Ishikawa (cell line): ENCODE data around the gene CEMIP.

ENCODE experiments used
- CEBPB ChIP-seq: IDR thresholded peaks from 2 replicates; pipeline ENCODE4 v1.6.1; 2012
- CREB1 ChIP-seq: IDR thresholded peaks from 2 replicates; pipeline ENCODE4 v1.6.1; 2012; ENCODE audit warnings: low read depth
- EGR1 ChIP-seq: IDR thresholded peaks from 2 replicates; pipeline ENCODE4 v1.6.1; 2012
- EP300 ChIP-seq: IDR thresholded peaks from 2 replicates; pipeline ENCODE4 v1.6.1; 2012; ENCODE audit warnings: borderline replicate concordance
- FOXM1 ChIP-seq: IDR thresholded peaks from 2 replicates; pipeline ENCODE4 v1.6.1; 2012; ENCODE audit warnings: low read depth, borderline replicate concordance
- NFIC ChIP-seq: IDR thresholded peaks from 2 replicates; pipeline ENCODE4 v1.6.1; 2012
- RAD21 ChIP-seq: IDR thresholded peaks from 2 replicates; pipeline ENCODE4 v1.6.1; 2012; ENCODE audit warnings: low read depth
- TAF1 ChIP-seq: IDR thresholded peaks from 2 replicates; pipeline ENCODE4 v1.6.1; 2012; ENCODE audit warnings: low read depth, mild to moderate bottlenecking
- TCF12 ChIP-seq: IDR thresholded peaks from 2 replicates; pipeline ENCODE4 v1.6.1; 2012; ENCODE audit warnings: low read depth
- TEAD4 ChIP-seq: IDR thresholded peaks from 2 replicates; pipeline ENCODE4 v1.6.1; 2012
- YY1 ChIP-seq: IDR thresholded peaks from 2 replicates; pipeline ENCODE4 v1.6.1; 2012; ENCODE audit warnings: low read depth
- ZBTB7A ChIP-seq: IDR thresholded peaks from 2 replicates; pipeline ENCODE4 v1.6.1; 2012; ENCODE audit warnings: low read depth
- TF ChIP-seq, protein P1 (sequence below): IDR thresholded peaks from 2 replicates; pipeline ENCODE4 v1.6.1; 2012
- TF ChIP-seq, protein P2 (sequence below): IDR thresholded peaks from 2 replicates; pipeline ENCODE4 v1.6.1; 2012; ENCODE audit warnings: low read depth, mild to moderate bottlenecking
- TF ChIP-seq, protein P3 (sequence below): IDR thresholded peaks from 2 replicates; pipeline ENCODE4 v1.6.1; 2012

CEMIP gene

DNA sequence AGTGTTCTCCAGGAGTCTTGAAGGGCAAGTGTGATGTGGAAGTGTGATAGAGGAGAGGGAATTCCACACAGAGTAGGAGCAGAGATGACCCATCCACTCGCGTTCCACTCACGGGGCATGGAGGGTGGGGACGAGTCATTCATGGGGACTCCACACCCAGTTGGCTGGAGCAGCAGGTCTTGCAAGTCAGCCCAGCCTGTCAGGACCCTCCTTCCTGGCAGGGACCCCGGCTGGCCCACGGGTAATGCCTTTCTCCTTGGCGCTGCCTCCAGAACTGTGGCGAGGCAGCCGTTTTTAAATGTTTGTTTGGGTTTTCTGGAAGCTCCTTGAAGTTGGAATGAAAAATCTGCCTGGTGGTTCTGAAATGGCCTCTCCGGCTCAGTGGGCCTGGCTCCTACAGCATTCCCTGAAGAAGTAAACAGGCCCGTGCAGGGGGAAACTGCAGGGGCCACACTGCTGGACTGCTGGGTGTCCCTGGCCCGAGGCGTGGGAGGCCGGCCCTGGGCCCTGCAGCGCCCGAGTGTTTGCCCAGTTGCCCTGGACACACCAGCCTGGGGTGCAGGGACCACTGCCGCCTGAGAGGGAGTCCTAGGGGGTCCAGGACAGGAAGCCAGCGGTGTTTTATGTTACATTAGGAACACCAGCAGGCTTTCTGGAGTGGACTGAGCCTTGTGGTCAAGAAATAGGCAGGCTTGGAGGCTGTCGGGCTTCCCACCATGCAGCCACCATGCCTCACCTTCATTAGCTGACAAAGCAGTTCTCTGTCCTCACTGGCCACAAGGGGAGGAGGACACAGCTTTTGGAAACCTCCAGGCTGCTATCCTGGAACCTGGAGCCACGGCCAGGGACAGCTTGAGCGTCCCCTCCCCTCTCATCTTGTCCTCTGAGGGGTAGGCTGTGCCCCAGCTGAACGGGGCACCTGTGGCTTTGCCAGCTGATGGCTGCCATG lies 61.3 kb downstream of the CEMIP start:
- TF ChIP-seq CREB1 (no peak), FOXM1 (no peak), YY1 (no peak), TAF1 (no peak), TCF12 (no peak), EGR1 (no peak), CEBPB (no peak), EP300 (no peak), TEAD4 (no peak), ZBTB7A (no peak), NFIC (no peak), RAD21 (no peak)
- TF ChIP-seq, protein P1, sequence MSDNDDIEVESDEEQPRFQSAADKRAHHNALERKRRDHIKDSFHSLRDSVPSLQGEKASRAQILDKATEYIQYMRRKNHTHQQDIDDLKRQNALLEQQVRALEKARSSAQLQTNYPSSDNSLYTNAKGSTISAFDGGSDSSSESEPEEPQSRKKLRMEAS: no peak
- TF ChIP-seq, protein P2, sequence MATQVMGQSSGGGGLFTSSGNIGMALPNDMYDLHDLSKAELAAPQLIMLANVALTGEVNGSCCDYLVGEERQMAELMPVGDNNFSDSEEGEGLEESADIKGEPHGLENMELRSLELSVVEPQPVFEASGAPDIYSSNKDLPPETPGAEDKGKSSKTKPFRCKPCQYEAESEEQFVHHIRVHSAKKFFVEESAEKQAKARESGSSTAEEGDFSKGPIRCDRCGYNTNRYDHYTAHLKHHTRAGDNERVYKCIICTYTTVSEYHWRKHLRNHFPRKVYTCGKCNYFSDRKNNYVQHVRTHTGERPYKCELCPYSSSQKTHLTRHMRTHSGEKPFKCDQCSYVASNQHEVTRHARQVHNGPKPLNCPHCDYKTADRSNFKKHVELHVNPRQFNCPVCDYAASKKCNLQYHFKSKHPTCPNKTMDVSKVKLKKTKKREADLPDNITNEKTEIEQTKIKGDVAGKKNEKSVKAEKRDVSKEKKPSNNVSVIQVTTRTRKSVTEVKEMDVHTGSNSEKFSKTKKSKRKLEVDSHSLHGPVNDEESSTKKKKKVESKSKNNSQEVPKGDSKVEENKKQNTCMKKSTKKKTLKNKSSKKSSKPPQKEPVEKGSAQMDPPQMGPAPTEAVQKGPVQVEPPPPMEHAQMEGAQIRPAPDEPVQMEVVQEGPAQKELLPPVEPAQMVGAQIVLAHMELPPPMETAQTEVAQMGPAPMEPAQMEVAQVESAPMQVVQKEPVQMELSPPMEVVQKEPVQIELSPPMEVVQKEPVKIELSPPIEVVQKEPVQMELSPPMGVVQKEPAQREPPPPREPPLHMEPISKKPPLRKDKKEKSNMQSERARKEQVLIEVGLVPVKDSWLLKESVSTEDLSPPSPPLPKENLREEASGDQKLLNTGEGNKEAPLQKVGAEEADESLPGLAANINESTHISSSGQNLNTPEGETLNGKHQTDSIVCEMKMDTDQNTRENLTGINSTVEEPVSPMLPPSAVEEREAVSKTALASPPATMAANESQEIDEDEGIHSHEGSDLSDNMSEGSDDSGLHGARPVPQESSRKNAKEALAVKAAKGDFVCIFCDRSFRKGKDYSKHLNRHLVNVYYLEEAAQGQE: no peak
- TF ChIP-seq, protein P3, sequence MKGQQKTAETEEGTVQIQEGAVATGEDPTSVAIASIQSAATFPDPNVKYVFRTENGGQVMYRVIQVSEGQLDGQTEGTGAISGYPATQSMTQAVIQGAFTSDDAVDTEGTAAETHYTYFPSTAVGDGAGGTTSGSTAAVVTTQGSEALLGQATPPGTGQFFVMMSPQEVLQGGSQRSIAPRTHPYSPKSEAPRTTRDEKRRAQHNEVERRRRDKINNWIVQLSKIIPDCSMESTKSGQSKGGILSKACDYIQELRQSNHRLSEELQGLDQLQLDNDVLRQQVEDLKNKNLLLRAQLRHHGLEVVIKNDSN: no peak

DNA sequence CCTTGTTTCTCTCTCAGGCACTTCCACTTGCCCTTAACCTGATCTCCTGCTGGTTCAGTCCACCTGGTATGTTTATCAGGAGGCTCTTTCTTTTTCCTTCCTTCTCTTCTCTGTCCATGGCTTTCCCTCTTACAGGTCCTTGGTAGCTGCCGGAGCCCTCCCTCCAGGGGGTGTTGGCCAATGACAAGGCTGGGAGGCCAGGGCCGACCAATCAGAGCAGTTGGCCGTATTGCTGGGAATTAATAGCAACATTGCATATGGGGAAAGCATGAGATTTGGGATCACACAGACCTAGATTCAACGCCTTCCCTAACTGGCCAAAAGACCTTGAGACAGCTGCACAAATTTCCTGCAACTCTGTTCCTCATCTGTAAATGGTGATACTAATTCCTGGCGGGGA lies 62.4 kb downstream of the CEMIP start:
- TF ChIP-seq, protein P2: no peak
- no peak for TF ChIP-seq CEBPB
- no peak for TF ChIP-seq CREB1
- no peak for TF ChIP-seq YY1
- no peak for TF ChIP-seq EP300
- no peak for TF ChIP-seq TAF1
- TF ChIP-seq ZBTB7A: no peak
- TF ChIP-seq, protein P3: no peak
- TF ChIP-seq TCF12: no peak
- no peak for TF ChIP-seq RAD21

DNA sequence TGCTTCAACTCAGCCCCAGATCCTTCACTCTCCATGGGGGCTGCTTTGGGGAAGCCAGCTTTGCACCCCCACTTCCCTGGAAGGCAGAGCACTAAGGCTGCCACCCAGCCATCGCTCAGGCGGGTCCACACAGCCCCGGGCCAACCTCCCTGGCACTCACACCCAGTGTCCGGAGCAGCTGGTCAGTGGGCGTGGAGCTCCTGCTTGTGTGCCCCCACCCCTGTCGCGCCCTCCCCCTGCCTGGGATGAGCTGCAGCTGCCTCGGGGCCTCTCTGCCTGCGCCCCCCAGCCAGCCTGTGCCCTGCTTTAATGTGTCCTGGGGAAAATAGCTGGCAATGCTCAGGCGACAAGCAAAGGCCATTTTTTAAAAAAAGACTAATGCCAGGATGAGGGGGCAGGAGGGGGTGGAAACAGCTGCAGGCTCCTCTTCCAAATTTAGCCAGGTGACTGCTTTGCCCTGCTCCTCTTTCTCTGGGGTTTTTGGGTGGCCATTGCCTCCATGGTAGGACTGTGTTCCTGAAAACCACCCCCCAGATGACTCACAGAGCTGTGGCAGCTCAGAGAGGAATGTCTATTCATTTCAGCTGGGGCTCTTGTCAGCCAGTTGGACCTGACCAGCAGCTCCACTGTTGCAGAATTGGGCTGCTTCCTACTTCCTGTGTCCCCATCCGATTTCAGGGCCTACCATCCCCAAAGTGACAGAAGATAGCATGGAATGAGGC lies 65.0 kb downstream of the CEMIP start:
- TF ChIP-seq YY1: 0 out of 2 replicates have a peak, but pooled peaks have one; percentile 39
- no peak for TF ChIP-seq EP300

DNA sequence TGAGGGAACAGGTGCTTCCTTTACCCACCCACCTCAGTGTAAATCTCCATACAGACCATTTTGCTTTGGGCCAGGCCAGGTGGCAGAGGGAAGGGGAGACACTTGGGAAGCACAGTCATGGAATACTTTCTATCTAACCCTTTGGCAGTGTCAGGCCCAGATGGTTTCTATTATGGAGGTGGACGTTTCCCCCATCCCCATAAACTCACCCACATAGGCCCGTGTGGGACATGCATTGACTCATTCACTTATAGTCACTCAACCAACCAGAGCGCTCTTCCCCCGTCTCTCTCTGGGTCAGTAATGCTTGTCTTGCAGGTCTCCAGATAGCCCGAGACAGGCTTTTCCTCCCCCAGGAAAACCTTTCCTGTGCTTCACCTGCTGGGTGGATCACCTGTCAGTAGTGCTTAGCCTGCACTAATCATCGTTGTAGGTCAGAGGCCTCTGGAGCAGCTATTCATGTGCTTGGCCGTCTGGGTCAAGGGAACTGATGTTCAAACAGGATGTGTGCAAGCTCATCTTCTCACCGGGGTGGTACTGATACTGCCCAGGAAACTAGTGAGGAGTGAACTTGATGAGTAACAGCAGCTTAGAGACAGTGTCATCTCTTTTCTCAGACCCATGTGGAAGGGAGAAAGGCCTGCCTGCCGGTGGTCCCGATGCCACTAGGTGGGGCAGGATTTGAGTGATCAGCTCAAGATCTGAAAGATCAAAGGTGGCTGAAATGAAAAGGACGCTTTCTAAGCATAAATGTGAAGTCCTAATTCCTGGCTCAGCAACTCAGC lies 67.1 kb downstream of the CEMIP start:
- TF ChIP-seq, protein P2: no peak
